Gastroesophageal sphincter (tissue), 3 donors: ENCODE data around the gene ADAR.

Experiments
- EP300 ChIP-seq: sonication (generic); formaldehyde crosslinking; IDR thresholded peaks from one replicate; pipeline ENCODE4 v1.6.1; 2017; ENCODE audit warnings: antibody characterized with exemption, mild to moderate bottlenecking
- POLR2AphosphoS5 ChIP-seq: sonication (generic); formaldehyde crosslinking; IDR thresholded peaks from one replicate; pipeline ENCODE4 v1.6.1; 2017; ENCODE audit warnings: antibody characterized with exemption
- TF ChIP-seq, protein P1 (sequence below), 4 experiments: fragments of 200-600 bp in 2 of 4; fragments of 450-650 bp in 2 of 4; sonication (generic) in 1 of 4; IDR thresholded peaks; one replicate each; pipeline ENCODE4 v1.5.1; 2017 to 2019; ENCODE audit warnings: antibody characterized with exemption in 4 of 4, mild to moderate bottlenecking in 2 of 4, moderate library complexity in 2 of 4

DNA sequence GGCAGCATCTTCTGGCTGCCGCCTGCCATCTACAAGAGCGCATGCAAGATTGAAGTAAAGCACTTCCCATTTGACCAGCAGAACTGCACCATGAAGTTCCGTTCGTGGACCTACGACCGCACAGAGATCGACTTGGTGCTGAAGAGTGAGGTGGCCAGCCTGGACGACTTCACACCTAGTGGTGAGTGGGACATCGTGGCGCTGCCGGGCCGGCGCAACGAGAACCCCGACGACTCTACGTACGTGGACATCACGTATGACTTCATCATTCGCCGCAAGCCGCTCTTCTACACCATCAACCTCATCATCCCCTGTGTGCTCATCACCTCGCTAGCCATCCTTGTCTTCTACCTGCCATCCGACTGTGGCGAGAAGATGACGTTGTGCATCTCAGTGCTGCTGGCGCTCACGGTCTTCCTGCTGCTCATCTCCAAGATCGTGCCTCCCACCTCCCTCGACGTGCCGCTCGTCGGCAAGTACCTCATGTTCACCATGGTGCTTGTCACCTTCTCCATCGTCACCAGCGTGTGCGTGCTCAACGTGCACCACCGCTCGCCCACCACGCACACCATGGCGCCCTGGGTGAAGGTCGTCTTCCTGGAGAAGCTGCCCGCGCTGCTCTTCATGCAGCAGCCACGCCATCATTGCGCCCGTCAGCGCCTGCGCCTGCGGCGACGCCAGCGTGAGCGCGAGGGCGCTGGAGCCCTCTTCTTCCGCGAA lies 36.6 kb downstream of the ADAR start:
- TF ChIP-seq, protein P1, sequence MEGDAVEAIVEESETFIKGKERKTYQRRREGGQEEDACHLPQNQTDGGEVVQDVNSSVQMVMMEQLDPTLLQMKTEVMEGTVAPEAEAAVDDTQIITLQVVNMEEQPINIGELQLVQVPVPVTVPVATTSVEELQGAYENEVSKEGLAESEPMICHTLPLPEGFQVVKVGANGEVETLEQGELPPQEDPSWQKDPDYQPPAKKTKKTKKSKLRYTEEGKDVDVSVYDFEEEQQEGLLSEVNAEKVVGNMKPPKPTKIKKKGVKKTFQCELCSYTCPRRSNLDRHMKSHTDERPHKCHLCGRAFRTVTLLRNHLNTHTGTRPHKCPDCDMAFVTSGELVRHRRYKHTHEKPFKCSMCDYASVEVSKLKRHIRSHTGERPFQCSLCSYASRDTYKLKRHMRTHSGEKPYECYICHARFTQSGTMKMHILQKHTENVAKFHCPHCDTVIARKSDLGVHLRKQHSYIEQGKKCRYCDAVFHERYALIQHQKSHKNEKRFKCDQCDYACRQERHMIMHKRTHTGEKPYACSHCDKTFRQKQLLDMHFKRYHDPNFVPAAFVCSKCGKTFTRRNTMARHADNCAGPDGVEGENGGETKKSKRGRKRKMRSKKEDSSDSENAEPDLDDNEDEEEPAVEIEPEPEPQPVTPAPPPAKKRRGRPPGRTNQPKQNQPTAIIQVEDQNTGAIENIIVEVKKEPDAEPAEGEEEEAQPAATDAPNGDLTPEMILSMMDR (IDR thresholded peaks at IDR 0.05): no peak
- TF ChIP-seq POLR2AphosphoS5 (no peak), EP300 (no peak)
